Breast epithelium (tissue), 4 donors: ENCODE results near the gene CD164. TPM values are rescaled to one million over a fixed set of nuclear protein-coding genes. Genes with fewer than 3 reads are reported as not detected.

Experiments used
- DNase-seq, 2 donors: peaks; one replicate each; pipeline ENCODE4 v3.0.0-alpha.2; 2019; ENCODE audit warnings: low spot score in 2 of 2
- H3K27ac ChIP-seq, 2 donors: fragments of 200-600 bp; sonication (generic) in 1 of 2; one replicate each; pipeline ENCODE4 v1.5.1; 2016 to 2019; ENCODE audit warnings: mild to moderate bottlenecking in 1 of 2
- H3K27me3 ChIP-seq, 2 donors: fragments of 200-600 bp; sonication (generic) in 1 of 2; one replicate each; pipeline versions ENCODE4 v1.5.1 to v1.6.0; 2017 to 2019; ENCODE audit warnings: control low read depth in 1 of 2, mild to moderate bottlenecking in 1 of 2
- H3K36me3 ChIP-seq: fragments of 200-600 bp; one replicate; pipeline ENCODE4 v1.5.1; 2019
- H3K4me1 ChIP-seq, 2 donors: fragments of 200-600 bp; sonication (generic); one replicate each; pipeline ENCODE4 v1.5.1; 2016 to 2019; ENCODE audit warnings: control low read depth in 1 of 2
- H3K4me3 ChIP-seq, 3 donors: fragments of 200-600 bp; sonication (generic); 1 replicate in 2 of 3; 2 replicates in 1 of 3; pipeline ENCODE4 v1.5.1; 2016 to 2019; ENCODE audit warnings: mild to moderate bottlenecking in 3 of 3, moderate library complexity in 2 of 3
- H3K9me3 ChIP-seq, 2 donors: fragments of 200-600 bp; sonication (generic) in 1 of 2; one replicate each; pipeline ENCODE4 v1.5.1; 2016 to 2019; ENCODE audit warnings: control low read depth in 1 of 2
- CTCF ChIP-seq, 3 donors: fragments of 450-650 bp; IDR thresholded peaks; one replicate each; pipeline ENCODE4 v1.5.1; 2016 to 2017; ENCODE audit warnings: antibody characterized with exemption in 3 of 3, mild to moderate bottlenecking in 3 of 3, moderate library complexity in 3 of 3
- POLR2A ChIP-seq: fragments of 450-650 bp; IDR thresholded peaks from one replicate; pipeline ENCODE4 v1.6.1; 2016; ENCODE audit warnings: antibody characterized with exemption, mild to moderate bottlenecking, moderate library complexity
- POLR2AphosphoS5 ChIP-seq, 3 donors: sonication (generic); formaldehyde crosslinking; IDR thresholded peaks; one replicate each; pipeline ENCODE4 v1.6.1; 2017; ENCODE audit warnings: antibody characterized with exemption in 3 of 3
- intact Hi-C: fragments of 100-400 bp; cut with DNase I; formaldehyde crosslinking; loops from one replicate; pipeline ENCODE4 v1.15.1; 2023; ENCODE audit warnings: low total_unique reads
- total RNA-seq, 3 donors: library from RNA; depleted of rRNA; stranded (reverse); fragments of >200 nt; gene quantifications; one replicate each; pipeline ENCODE4 v1.1.0, GENCODE V29; 2016

Gene CD164
- total RNA-seq, 3 donors from 2014 or later = 186 to 302 (median 238) TPM

- Histone ChIP-seq H3K9me3 (no peaks in the 10 kb centered on the region), H3K4me1 (no peaks in the 10 kb centered on the region), H3K36me3 (no peaks in the 10 kb centered on the region), H3K4me3 (no peak overlapping the region), H3K27me3 (no peaks in the 10 kb centered on the region), H3K27ac (no peak overlapping the region)
- intact Hi-C loops = no loop called here
- no peak for DNase-seq
- TF ChIP-seq POLR2A = no peak
- TF ChIP-seq POLR2AphosphoS5 (IDR thresholded peaks at IDR 0.05) = no peak
- TF ChIP-seq CTCF (IDR thresholded peaks at IDR 0.05) = no peak
Measured at GRCh38 chr6:109331081-109331480, 51.2 kb downstream of the CD164 start.

- Histone ChIP-seq H3K36me3 (no peaks in the 10 kb centered on the region), H3K4me1 (no peaks in the 10 kb centered on the region), H3K4me3 (no peak overlapping the region), H3K27me3 (no peaks in the 10 kb centered on the region), H3K27ac (no peak overlapping the region), H3K9me3 (no peaks in the 10 kb centered on the region)
- intact Hi-C loops = no loop called here
- no peak for DNase-seq
- TF ChIP-seq POLR2A = no peak
- no peak for TF ChIP-seq POLR2AphosphoS5 (IDR thresholded peaks at IDR 0.05)
- no peak for TF ChIP-seq CTCF (IDR thresholded peaks at IDR 0.05)
Measured at GRCh38 chr6:109330263-109330662, 52.0 kb downstream of the CD164 start.

GRCh38 chr6:109328629-109329028 is 53.6 kb downstream of the CD164 start:
- no peak for DNase-seq
- Histone ChIP-seq H3K36me3 (no peaks in the 10 kb centered on the region), H3K9me3 (no peaks in the 10 kb centered on the region), H3K27me3 (no peaks in the 10 kb centered on the region), H3K4me1 (no peaks in the 10 kb centered on the region), H3K27ac (no peak overlapping the region), H3K4me3 (no peak overlapping the region)
- intact Hi-C loops = loop anchor here (5.0 kb wide), 1 partner anchor 229 kb away; no protein-coding TSS in a partner anchor
- TF ChIP-seq CTCF (IDR thresholded peaks at IDR 0.05) (no peak), POLR2AphosphoS5 (IDR thresholded peaks at IDR 0.05) (no peak), POLR2A (no peak)

- intact Hi-C loops = loop anchor here (5.0 kb wide), 1 partner anchor 229 kb away; no protein-coding TSS in a partner anchor
- no peak for DNase-seq
- no peaks in the 10 kb centered on the region for H3K9me3 ChIP-seq
- TF ChIP-seq POLR2AphosphoS5 (IDR thresholded peaks at IDR 0.05) = no peak
- TF ChIP-seq CTCF (IDR thresholded peaks at IDR 0.05) = no peak
- no peak for TF ChIP-seq POLR2A
- no peaks in the 10 kb centered on the region for H3K36me3 ChIP-seq
- no peak overlapping the region for H3K4me3 ChIP-seq
- H3K27me3 ChIP-seq = no peaks in the 10 kb centered on the region
- no peak overlapping the region for H3K27ac ChIP-seq
- H3K4me1 ChIP-seq = no peaks in the 10 kb centered on the region
Measured at GRCh38 chr6:109327959-109328358, 54.3 kb downstream of the CD164 start.

GRCh38 chr6:109327491-109327890 is 54.8 kb downstream of the CD164 start:
- TF ChIP-seq POLR2A (no peak), POLR2AphosphoS5 (IDR thresholded peaks at IDR 0.05) (no peak), CTCF (IDR thresholded peaks at IDR 0.05) (no peak)

More at GRCh38 chr6:109327491-109327890, 54.8 kb downstream of the CD164 start:
- no peaks in the 10 kb centered on the region for H3K27me3 ChIP-seq
- intact Hi-C loops = loop anchor here (5.0 kb wide), 1 partner anchor 230 kb away; no protein-coding TSS in a partner anchor
- no peak for DNase-seq
- no peaks in the 10 kb centered on the region for H3K36me3 ChIP-seq
- no peak overlapping the region for H3K4me3 ChIP-seq
- no peaks in the 10 kb centered on the region for H3K9me3 ChIP-seq
- no peaks in the 10 kb centered on the region for H3K4me1 ChIP-seq
- H3K27ac ChIP-seq = no peak overlapping the region
